Fibroblast of skin of scalp (primary cell): ENCODE measurements around the gene PDE1A.
"Not testable (repeated sequence)": the region's sequence is repeated elsewhere in the genome, so short reads cannot be mapped to it uniquely, and the experiment has no call there.

ENCODE experiments used
- DNase-seq: peaks from one replicate; pipeline ENCODE4 v3.0.0-alpha.2; 2013

PDE1A gene

DNA sequence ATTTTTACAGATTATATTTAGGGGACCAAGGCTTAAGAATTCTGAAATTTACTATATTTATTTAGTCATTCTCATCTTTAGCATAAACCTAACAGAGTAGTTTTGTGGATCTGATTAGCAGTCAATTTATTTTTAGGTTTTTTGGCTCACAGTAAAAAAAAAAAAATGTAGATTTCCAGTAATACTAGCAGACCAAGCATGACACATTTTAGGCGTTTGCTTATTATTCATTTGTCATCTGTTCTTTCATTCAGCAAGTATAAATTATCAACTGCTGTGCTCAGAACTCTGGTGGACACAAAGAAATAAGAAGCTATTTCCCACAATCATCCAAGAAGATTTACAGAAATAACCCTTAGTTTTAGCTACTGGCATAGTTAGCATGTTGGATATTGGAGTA lies 20.6 kb downstream of the PDE1A start:
- DNase-seq: peak; percentile 12

DNA sequence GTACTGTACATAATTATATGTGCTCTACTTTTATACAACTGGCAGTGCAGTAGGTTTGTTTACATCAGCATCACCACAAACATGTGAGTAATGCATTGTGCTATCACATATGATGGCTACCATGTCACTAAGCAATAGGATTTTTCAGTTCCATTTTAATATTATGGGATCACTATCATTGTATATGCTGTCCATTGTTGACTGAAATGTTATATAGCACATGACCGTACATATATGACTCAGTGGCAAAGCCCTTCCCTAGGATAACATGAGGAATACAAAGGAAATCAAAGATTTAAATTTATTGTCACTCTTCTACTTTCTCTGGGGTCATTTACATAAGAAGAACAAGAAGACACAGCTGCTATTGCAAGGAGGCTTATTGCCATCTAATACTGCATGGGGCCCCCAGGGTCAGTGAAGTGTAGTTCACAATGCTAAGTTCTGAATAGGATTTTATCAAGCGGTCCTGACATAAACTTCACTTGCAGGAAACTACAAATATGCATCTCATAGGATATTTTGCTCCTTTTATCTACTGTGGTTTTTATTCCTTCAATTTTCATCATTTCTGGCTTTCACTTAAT lies 21.8 kb downstream of the PDE1A start:
- no peak for DNase-seq

DNA sequence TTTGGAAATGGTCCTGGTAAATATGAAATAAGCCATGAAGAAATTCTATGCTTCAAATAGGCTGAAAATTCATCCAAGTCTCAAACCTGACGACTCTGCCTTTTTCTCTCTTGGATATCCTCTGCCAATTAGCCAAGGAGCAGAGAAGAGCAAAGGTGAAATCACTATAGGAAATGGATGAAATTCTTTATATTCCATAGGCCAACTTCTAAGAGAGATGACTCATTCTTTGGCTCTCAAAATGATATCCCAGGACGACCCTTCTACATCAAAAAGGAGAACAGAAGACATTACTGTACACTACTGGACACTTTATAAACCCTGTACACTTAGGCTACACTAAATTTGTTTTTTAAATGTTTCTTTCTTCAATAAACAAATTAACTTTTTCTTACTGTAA lies 22.7 kb downstream of the PDE1A start:
- peak; percentile 5 for DNase-seq

DNA sequence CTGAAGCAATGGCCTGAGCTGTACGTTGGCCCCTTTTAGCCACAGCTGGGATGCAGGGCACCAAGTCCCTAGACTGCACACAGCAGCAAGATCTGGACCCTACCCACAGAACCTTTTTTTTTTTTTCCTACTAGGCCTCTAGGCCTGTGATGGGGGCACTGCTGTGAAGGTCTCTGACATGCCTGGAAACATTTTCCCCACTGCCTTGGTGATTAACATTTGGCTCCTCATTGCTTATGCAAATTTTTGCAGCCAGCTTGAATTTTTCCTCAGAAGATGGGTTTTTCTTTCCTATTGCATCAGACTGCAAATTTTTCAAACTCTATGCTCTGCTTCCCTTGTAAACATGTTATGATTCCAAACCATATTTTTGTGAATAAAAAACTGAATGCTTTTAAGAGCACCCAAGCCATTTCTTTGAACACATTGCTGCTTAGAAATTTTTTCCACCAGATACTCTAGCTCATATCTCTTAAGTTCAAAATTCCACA lies 33.5 kb downstream of the PDE1A start:
- DNase-seq: no peak

DNA sequence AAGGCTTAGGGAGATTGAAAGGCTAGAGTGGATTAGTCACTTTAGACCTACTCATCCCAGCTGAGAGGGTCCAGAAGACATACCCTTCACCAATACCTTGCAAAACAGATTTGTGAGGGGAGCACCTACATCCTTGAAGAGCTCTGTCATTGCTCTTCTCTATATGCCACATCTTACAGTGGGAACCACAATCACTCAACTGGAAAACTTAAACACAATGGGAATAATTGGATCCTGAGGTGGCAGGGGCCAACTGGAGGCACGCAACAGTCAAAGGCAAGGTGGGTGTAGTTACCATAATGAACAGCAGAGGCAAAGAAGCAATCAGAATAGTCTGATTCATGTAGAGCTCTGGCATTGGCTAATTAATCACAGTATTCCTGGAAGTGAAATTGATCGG lies 35.4 kb downstream of the PDE1A start:
- DNase-seq: no peak

DNA sequence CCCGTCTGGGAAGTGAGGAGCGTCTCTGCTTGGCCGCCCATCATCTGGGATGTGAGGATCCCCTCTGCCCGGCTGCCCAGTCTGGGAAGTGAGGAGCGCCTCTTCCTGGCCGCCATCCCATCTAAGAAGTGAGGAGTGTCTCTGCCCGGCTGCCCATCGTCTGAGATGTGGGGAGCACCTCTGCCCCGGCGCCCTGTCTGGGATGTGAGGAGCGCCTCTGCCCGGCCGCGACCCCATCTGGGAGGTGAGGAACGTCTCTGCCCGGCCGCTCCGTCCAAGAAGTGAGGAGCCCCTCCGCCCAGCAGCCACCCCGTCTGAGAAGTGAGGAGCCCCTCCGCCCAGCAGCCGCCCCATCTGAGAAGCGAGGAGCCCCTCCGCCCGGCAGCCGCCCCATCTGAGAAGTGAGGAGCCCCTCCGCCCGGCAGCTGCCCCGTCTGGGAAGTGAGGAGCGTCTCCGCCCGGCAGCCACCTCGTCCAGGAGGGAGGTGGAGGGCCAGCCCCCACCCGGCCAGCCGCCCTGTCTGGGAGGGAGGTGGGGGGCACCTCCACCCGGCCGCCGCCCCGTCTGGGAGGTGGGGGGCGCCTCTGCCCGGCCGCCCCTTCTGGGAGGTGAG lies 40.5 kb downstream of the PDE1A start:
- DNase-seq: not testable (repeated sequence)

DNA sequence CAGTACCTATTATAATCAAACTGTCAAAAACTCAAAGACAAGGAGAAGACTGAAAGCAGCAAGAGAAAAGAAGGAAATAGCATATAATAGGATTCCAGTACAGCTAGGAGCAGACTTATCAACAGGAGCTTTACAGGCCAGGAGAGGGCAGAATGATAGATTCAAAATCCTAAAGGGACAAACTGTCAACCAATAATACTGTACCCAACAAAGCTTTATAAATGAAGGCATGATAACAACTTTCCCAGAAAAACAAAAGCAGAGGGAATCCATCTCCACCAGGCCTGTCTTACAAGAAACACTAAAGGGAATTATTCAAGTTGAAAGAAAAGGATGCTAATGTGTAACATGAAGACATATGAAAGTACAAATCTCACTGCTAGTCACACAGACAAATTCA lies 42.0 kb downstream of the PDE1A start:
- no peak for DNase-seq

DNA sequence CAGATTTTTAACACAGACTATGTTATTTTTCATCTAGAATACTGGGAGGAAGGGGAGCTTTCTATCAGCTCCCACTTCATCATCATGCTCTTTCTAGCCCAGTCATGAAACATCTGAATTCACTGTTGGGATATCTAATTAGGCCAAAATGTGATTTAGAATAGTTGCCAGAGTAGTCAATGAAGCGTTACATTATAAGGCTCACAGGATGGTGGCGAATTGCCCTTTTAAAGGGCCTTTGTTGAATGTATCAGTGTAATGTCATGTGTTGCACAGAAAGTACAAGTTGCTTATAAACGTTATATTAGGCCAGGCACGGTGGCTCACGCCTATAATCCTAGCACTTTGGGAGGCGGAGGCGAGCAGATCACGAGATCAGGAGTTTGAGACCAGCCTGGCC lies 45.6 kb downstream of the PDE1A start:
- no peak for DNase-seq

DNA sequence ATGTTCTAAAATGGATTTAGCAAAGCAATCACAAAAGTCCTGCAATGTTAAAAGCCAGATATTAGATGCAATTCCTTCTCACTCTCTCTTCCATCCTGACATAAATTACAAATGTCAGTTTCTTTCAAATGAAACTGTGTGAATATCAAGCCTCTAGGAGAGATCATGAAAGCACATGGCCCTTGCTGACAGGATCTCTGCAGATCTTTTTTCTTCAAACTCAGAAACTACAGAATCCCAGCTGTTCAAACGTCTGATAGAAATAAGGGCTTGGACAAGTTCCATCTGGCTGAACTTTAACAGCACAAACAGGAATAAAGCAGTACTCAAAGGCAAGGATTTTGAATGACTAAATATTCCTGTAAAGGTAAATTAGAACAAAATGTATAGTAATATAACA lies 47.6 kb downstream of the PDE1A start:
- DNase-seq: no peak

DNA sequence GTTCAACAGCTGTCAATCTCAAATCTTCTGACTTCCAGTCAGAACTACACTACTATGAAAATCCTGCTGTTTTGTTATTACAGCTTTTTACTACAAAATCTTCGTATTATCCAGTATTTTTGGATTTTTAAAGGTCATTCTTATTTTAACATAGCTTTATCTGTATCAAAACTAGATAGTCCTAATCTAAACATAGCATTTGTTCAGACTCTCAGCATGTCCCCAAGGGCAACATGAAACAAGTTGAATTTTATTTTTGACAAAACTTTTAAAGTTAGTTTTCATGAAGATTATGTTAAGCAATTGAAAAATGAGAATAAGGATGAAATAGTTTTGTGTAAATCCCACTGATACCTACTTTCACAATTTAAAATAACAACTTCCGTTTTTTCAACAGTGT lies 48.1 kb downstream of the PDE1A start:
- no peak for DNase-seq

DNA sequence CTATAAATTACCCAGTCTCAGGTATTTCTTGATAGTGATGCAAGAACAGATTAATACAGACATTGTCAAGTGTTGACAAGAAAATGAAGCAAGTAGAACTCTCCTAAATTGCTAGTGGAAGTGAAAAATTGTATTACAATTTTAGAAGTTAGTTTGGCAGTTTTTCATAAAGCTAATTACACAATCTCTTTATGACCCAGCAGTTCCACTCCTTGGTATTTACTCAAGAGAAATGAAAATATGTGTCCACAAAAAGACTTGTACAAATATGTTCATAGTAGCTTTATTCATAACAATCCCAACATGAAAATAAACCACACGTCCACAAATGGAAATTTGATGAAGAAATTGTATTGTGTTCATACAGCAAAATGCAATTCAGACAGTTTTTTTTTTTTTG lies 49.4 kb downstream of the PDE1A start:
- no peak for DNase-seq

DNA sequence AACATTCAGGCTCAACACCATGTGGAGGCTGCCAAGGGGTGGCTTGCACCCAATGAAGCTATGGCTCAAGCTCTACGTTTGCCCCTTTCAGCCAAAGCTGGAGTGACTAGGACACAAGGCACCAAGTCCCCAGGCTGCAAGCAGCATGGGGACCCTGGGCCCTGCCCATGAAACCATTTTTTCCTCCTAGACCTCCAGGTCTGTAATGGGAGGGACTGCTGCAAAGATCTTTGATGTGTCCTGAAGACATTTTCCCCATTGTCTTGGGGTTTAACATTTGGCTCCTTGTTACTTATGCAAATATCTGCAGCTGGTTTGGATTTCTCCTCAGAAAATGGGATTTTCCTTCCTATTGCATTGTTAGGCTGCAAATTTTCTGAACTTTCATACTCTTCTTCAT lies 51.0 kb downstream of the PDE1A start:
- no peak for DNase-seq

DNA sequence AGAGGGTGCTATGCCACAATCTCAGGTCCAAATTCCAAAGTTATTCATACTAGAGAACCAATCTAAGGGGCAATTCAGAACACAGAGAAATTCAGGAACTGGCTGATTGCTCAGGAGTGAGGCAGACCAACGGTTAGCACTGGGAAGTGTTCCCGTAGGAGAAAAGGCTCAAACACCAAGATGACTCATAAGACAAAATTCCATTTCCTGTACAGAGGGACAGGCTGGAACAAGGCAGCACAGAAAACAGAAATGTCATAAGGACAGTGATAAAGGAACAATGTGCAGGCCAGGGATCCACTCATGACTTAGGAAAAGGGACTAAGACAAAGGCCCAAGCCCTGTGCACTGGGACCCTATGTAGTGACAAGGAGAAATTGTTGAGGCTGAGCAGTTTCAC lies 54.2 kb downstream of the PDE1A start:
- DNase-seq: peak; percentile 84

DNA sequence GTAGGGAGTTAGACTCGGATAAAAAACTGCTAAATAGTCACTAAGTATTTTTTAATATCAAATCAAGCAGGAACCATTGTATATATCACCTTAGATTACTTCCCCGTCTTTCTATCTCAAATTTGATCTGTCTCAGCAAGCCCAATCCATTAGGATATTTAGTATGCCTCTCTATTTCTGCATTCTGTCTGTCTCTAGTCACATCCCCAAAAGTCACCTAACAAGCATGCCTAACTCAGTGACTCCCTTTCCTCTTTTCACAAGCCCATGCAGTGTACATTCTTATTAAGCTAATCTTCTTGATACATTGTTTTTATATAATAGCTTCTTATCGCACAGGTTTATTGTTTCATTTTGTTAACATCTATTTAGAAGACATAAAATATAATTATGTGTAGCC lies 57.8 kb downstream of the PDE1A start:
- DNase-seq: no peak

DNA sequence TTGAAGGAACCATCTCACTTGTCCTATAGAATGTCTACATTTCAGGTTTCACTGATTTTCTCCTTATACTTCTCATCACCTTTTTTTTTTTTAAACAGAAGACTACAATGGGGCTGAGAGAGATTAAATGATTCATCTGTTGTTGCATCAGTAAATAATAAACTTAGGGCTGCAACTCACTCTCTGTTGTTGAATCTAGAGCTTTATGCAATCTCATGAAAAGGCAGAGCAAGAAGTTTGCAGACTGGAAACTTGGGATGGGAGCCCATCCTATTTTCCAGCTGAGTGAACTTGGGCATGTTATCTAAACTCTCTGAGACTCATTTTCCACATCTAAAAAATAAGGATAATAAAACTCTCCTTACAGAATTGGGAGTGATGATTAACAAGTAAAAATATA lies 58.4 kb downstream of the PDE1A start:
- peak; percentile 4 for DNase-seq

DNA sequence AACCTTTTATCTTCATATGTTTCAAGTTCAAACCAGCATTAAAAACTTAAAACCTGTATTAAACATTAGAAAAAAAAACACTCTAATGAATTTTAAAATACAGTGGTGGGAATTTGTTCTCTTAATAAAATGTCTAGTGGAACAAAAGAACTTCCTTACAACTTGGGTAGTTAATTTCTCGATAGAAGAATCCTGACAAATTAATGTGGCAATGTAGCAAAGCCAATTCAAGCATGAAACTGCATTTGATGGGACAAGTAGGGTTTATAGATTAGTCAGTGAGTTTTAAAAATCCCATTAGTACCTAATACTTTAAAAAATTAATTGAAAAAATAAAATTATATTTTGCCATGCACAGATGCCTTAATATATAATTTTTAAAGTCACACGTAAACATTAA lies 59.4 kb downstream of the PDE1A start:
- DNase-seq: no peak

DNA sequence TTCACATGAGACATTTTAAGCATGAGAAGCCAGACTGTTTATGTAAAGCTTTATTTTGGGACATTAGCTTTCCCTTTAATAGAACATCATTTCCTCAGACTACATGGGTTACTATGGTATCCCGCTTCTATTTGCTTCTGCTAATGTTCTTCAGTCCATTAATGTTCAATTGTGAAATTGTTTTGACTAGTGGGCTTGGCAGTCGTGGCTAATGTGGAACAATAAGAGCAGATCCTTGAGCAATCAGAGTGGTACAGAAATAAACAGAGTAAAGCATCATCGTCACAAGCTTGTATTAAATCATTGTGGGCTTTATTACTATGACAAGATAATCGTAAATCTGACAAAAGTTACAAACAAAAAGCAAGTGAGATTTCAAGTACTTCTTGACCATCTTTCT lies 60.2 kb downstream of the PDE1A start:
- DNase-seq: no peak

DNA sequence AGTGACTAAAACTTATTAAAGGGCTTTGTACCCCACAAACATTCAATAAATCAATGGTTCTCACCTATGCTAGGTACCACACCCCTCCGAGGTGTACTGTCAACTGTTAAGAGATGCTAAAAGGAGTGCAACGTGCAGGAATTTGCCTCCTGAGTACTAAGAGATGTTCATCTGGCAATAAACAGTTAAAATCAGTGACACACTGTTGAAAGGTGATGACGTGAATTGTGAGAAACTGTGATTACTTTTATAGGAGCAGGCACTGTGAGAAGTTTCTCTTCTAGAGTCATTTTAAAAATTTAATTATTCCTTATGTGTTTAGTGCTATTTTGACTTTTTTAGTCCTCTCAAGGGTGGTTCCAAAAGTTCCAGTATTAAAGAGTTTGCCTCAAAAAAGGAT lies 61.0 kb downstream of the PDE1A start:
- no peak for DNase-seq

DNA sequence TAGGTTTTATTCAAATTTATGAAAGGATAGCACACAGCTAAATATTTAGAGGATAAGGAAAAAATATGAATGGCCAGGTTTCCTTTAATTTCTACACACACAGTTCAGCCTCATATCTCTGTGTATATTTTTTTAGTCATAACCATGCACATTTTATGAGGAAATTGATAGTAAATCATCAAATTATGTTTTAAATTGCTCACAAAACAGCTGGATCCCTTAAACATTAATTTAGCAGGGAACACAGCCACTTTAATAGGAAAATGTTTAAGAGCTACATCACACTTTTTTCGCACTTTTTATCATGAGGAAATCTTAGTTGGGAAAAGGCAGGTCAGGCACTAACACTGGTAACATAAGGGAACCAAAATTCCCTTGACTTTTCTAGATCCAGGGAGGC lies 65.4 kb downstream of the PDE1A start:
- no peak for DNase-seq

DNA sequence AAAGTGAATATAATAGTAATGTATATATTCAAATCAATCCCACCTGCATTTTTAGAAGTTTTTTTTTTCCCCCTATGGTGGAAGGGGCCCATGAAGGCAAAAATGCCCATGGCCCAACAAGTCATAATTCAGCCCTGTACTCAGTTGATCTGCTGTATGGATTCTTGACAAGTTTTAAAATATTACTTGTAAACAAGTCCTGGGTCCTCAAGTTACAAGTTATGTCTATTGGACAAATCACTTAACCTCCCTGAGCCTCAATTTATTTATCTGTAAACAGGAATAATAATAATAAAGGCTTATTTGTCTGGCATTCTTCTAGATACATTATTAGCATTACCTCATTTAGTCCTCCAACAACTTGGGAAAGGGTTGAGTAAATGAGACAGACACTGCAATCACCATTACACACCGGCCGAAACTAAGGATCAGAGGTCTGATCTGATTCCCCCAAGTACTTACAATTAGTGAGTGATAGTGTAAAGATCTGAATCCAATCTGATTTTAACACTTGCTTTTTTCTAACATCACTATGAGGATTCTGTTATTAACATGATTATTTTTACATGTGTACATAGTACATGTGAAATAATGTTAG lies 66.1 kb downstream of the PDE1A start:
- no peak for DNase-seq

DNA sequence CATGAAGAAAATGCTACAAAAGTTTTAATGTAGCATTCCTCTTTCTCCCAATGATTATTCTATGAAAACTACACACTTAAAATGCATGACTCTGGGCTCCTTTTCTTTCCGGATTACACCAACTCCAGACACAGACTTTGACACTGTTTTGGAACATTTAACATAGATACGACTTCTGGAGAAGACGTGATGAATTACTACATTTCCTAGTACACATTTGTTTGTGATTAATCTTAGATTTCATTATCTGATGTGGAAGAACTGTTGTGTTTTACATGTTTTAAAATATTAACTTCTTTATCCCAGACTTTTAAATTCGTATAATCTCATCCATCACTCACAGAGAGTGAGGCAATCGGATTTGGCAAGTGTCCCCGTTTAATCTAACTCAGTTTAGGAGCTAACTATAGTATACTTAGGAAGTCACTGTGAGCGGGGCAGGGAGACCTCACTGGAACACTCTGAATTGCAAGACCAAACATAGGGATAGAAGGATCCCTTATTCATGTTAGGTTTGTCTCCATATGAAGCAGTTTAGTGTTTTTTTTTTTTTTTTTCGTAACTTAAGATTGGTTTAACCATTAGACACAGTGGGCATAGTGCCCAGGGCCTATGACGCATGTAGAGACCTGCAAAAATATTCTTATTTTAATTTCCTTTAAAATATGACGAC lies 66.7 kb downstream of the PDE1A start:
- peak; percentile 5 for DNase-seq

DNA sequence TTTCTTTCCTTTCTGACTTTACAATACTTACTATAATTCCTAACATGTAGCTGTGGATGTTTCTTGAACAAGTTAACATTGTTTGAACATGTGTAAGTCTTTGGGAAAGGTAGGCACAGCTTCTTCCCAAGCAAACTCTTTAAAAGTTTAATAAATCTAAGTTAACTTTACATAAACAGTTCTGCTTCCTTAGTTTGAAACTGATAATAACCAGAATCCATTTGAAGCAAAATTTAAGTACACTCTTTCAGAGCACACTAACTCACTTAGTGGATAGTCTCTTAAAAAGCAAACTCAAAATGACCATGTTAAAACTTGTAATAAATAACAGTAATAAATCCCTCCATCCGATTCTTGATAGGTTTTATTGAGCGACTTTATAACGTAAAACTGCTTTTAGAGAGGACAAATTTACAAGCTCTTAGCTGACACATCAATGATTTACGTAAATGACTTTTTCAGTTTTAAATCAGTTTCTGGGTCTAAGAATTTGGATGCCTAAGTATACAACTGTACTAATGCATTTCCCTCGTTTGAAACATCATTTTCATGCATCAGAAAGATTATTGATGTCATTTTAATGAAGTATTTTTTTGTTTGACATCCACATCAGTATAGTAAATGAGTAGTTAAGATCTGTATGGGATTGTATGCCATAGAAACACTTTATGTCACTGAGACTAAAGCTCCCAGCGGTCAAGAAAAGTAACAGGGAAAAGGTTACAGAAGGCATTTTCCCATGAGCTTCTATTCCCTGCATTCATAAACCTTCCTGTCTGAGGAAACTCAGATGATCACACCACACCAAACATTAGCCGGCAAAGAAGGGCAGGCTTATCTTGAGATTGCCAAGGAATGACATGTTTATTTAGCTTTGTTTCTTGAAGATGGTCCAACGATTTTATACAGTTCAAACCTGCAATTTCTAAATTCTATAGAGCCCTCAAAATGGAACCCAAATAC lies 67.5 kb downstream of the PDE1A start:
- no peak for DNase-seq

DNA sequence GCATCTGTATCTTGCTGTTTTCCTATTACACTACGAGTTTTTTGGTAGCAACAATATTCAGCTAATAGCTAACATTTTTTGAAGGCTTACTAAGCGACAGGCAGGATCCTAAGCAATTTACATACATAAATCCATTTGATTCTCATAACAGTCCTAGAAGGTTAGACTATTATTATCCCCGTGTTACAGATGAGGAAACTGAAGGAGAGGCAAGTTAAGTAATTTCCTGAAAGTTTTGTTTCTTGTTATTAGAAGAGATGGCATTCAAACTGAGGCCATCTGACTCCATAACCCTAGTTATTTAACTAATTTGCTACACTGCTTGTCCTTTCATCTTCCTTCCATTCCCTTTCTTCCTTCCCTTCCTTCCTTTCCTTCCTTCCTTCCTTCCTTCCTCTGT lies 68.2 kb downstream of the PDE1A start:
- no peak for DNase-seq
